HG03575 (cell line): Measurements from ENCODE around the gene LRRC8C.
A peak's percentile ranks its signal among the peaks of the same experiment; 100 is the strongest.

ENCODE experiments used
- ATAC-seq: cut with Tn5 transposase; IDR thresholded peaks from one replicate; pipeline ENCODE4 v1.9.1; 2021; ENCODE audit not compliant: unreplicated experiment, insufficient number of reproducible peaks, low FRiP score; ENCODE audit errors: extremely low read depth

LRRC8C gene

GRCh38 chr1:89719502-89720306, 86.8 kb downstream of the LRRC8C start:
- ATAC-seq, result peak; percentile 93

GRCh38 chr1:89720839-89721238, 87.9 kb downstream of the LRRC8C start:
- ATAC-seq, result no peak

GRCh38 chr1:89721351-89721750, 88.4 kb downstream of the LRRC8C start:
- ATAC-seq, result no peak

GRCh38 chr1:89723144-89723543, 90.2 kb downstream of the LRRC8C start:
- no peak for ATAC-seq

GRCh38 chr1:89723863-89724262, 90.9 kb downstream of the LRRC8C start:
- no peak for ATAC-seq

- ATAC-seq, result peak; percentile 82
Measured at GRCh38 chr1:89724369-89725010, 91.6 kb downstream of the LRRC8C start.

- no peak for ATAC-seq
Measured at GRCh38 chr1:89725011-89725370, 92.1 kb downstream of the LRRC8C start.

GRCh38 chr1:89725631-89726030, 92.7 kb downstream of the LRRC8C start:
- no peak for ATAC-seq

GRCh38 chr1:89727517-89728312, 94.8 kb downstream of the LRRC8C start:
- ATAC-seq, result no peak

GRCh38 chr1:89728381-89728780, 95.5 kb downstream of the LRRC8C start:
- no peak for ATAC-seq

- no peak for ATAC-seq
Measured at GRCh38 chr1:89732206-89732605, 99.3 kb downstream of the LRRC8C start.

- ATAC-seq, result no peak
Measured at GRCh38 chr1:89732643-89733222, 99.8 kb downstream of the LRRC8C start.

GRCh38 chr1:89733748-89734147, 100.8 kb downstream of the LRRC8C start:
- no peak for ATAC-seq

- no peak for ATAC-seq
Measured at GRCh38 chr1:89734442-89734841, 101.5 kb downstream of the LRRC8C start.

GRCh38 chr1:89735479-89735878, 102.6 kb downstream of the LRRC8C start:
- ATAC-seq, result no peak

GRCh38 chr1:89736937-89737733, 104.2 kb downstream of the LRRC8C start:
- ATAC-seq, result no peak

- no peak for ATAC-seq
Measured at GRCh38 chr1:89737985-89738510, 105.1 kb downstream of the LRRC8C start.

- no peak for ATAC-seq
Measured at GRCh38 chr1:89739013-89739843, 106.3 kb downstream of the LRRC8C start.
